ENCODE data around the gene INHBC.

INHBC gene

GRCh38 chr12:57455374-57456144 lies 21.0 kb downstream of the INHBC start:
- TF ChIP-seq ZNF274 (IDR thresholded peaks at IDR 0.05; ENCODE audit: low read depth, low read length), result no peak
- H3K4me3 ChIP-seq (ENCODE audit: low read length), result no peak overlapping the region

GRCh38 chr12:57456145-57456700 lies 21.6 kb downstream of the INHBC start:
- TF ChIP-seq ZNF274 (IDR thresholded peaks at IDR 0.05; ENCODE audit: low read depth, low read length), result no peak
- H3K4me3 ChIP-seq (ENCODE audit: low read length), result no peak overlapping the region

- TF ChIP-seq ZNF274 (IDR thresholded peaks at IDR 0.05; ENCODE audit: low read depth, low read length), result no peak
Measured at GRCh38 chr12:57456737-57457490, 22.3 kb downstream of the INHBC start.

GRCh38 chr12:57458665-57459054 lies 24.1 kb downstream of the INHBC start:
- no peak for TF ChIP-seq ZNF274 (IDR thresholded peaks at IDR 0.05; ENCODE audit: low read depth, low read length)
- H3K4me3 ChIP-seq (ENCODE audit: low read length), result peak overlapping the region; percentile 87; the same call in 1 of the 2 replicates

More at GRCh38 chr12:57456737-57457490, 22.3 kb downstream of the INHBC start:
- H3K4me3 ChIP-seq (ENCODE audit: low read length), result no peak overlapping the region

- no peak for TF ChIP-seq ZNF274 (IDR thresholded peaks at IDR 0.05; ENCODE audit: low read depth, low read length)
- peak overlapping the region; percentile 87 for H3K4me3 ChIP-seq (ENCODE audit: low read length)
Measured at GRCh38 chr12:57459055-57459749, 24.6 kb downstream of the INHBC start.

- no peak for TF ChIP-seq ZNF274 (IDR thresholded peaks at IDR 0.05; ENCODE audit: low read depth, low read length)
Measured at GRCh38 chr12:57459750-57460467, 25.3 kb downstream of the INHBC start, which contains the start of gene GLI1. GLI1 (plus strand) TSS chr12:57459785; CDS start chr12:57463692, 3,907 bp downstream.

GRCh38 chr12:57460468-57460784 lies 25.8 kb downstream of the INHBC start:
- peak overlapping the region; percentile 2; the same call in 1 of the 2 replicates for H3K4me3 ChIP-seq (ENCODE audit: low read length)
- TF ChIP-seq ZNF274 (IDR thresholded peaks at IDR 0.05; ENCODE audit: low read depth, low read length), result no peak

More at GRCh38 chr12:57459750-57460467, 25.3 kb downstream of the INHBC start, which contains the start of gene GLI1:
- peak within 1 kb of the TSS; percentile 87 for H3K4me3 ChIP-seq (ENCODE audit: low read length)

- TF ChIP-seq ZNF274 (IDR thresholded peaks at IDR 0.05; ENCODE audit: low read depth, low read length), result no peak
- peak overlapping the region; percentile 41; the same call in 1 of the 2 replicates for H3K4me3 ChIP-seq (ENCODE audit: low read length)
Measured at GRCh38 chr12:57460841-57461275, 26.3 kb downstream of the INHBC start.

- TF ChIP-seq ZNF274 (IDR thresholded peaks at IDR 0.05; ENCODE audit: low read depth, low read length), result no peak
- H3K4me3 ChIP-seq (ENCODE audit: low read length), result peak overlapping the region; percentile 73
Measured at GRCh38 chr12:57461276-57461916, 26.8 kb downstream of the INHBC start.

GRCh38 chr12:57461917-57462250 lies 27.3 kb downstream of the INHBC start:
- TF ChIP-seq ZNF274 (IDR thresholded peaks at IDR 0.05; ENCODE audit: low read depth, low read length), result no peak
- peak overlapping the region; percentile 73 for H3K4me3 ChIP-seq (ENCODE audit: low read length)

- no peak for TF ChIP-seq ZNF274 (IDR thresholded peaks at IDR 0.05; ENCODE audit: low read depth, low read length)
- peak overlapping the region; percentile 73 for H3K4me3 ChIP-seq (ENCODE audit: low read length)
Measured at GRCh38 chr12:57462251-57462911, 27.8 kb downstream of the INHBC start.

GRCh38 chr12:57462912-57463253 lies 28.3 kb downstream of the INHBC start:
- no peak overlapping the region for H3K4me3 ChIP-seq (ENCODE audit: low read length)
- TF ChIP-seq ZNF274 (IDR thresholded peaks at IDR 0.05; ENCODE audit: low read depth, low read length), result no peak

GRCh38 chr12:57464569-57464968 lies 30.0 kb downstream of the INHBC start:
- TF ChIP-seq ZNF274 (IDR thresholded peaks at IDR 0.05; ENCODE audit: low read depth, low read length), result no peak
- no peak overlapping the region for H3K4me3 ChIP-seq (ENCODE audit: low read length)

Measured in GM08714 (cell line).